Fibroblast of skin of abdomen (primary cell): ENCODE measurements around the gene ACER3.
"Not testable (repeated sequence)": the region's sequence is repeated elsewhere in the genome, so short reads cannot be mapped to it uniquely, and the experiment has no call there.

Source experiments
- DNase-seq: peaks from one replicate; pipeline ENCODE4 v3.0.0-alpha.2; 2013

ACER3 gene

GRCh38 chr11:76935042-76935441 lies 74.3 kb downstream of the ACER3 start:
- no peak for DNase-seq

- DNase-seq, result no peak
These were observed 78.5 kb downstream of the ACER3 start for GRCh38 chr11:76939219-76939631.

GRCh38 chr11:76944225-76944624 lies 83.5 kb downstream of the ACER3 start:
- no peak for DNase-seq

GRCh38 chr11:76946223-76946622 lies 85.5 kb downstream of the ACER3 start:
- no peak for DNase-seq

GRCh38 chr11:76947190-76947589 lies 86.5 kb downstream of the ACER3 start:
- no peak for DNase-seq

GRCh38 chr11:76947800-76948199 lies 87.1 kb downstream of the ACER3 start:
- DNase-seq, result no peak

- no peak for DNase-seq
These were observed 94.9 kb downstream of the ACER3 start for GRCh38 chr11:76955459-76956114.

GRCh38 chr11:76962583-76963416 lies 102.1 kb downstream of the ACER3 start:
- no peak for DNase-seq

- DNase-seq, result not testable (repeated sequence)
These were observed 102.9 kb downstream of the ACER3 start for GRCh38 chr11:76963417-76964168.

GRCh38 chr11:76972051-76972450 lies 111.3 kb downstream of the ACER3 start:
- DNase-seq, result no peak

GRCh38 chr11:76974179-76974891 lies 113.6 kb downstream of the ACER3 start:
- DNase-seq, result no peak

GRCh38 chr11:76975513-76975912 lies 114.8 kb downstream of the ACER3 start:
- DNase-seq, result no peak

GRCh38 chr11:76977791-76978190 lies 117.1 kb downstream of the ACER3 start:
- no peak for DNase-seq

GRCh38 chr11:76978239-76978638 lies 117.5 kb downstream of the ACER3 start:
- no peak for DNase-seq

- DNase-seq, result no peak
These were observed 118.1 kb downstream of the ACER3 start for GRCh38 chr11:76978818-76979217.

GRCh38 chr11:76980196-76980595 lies 119.5 kb downstream of the ACER3 start:
- no peak for DNase-seq

GRCh38 chr11:76984743-76985142 lies 124.0 kb downstream of the ACER3 start:
- DNase-seq, result no peak

- DNase-seq, result no peak
These were observed 126.5 kb downstream of the ACER3 start for GRCh38 chr11:76987203-76987602.

GRCh38 chr11:76990628-76991027 lies 129.9 kb downstream of the ACER3 start:
- DNase-seq, result no peak

- no peak for DNase-seq
These were observed 134.4 kb downstream of the ACER3 start for GRCh38 chr11:76995081-76995576.

GRCh38 chr11:76997512-76997911 lies 136.8 kb downstream of the ACER3 start:
- no peak for DNase-seq

- no peak for DNase-seq
These were observed 138.9 kb downstream of the ACER3 start for GRCh38 chr11:76999597-76999996.
